HG02943 (cell line): ENCODE results near the gene RHOJ.
"Not testable (repeated sequence)": the region's sequence is repeated elsewhere in the genome, so short reads cannot be mapped to it uniquely, and the experiment has no call there.

Source experiments
- ATAC-seq: cut with Tn5 transposase; IDR thresholded peaks from one replicate; pipeline ENCODE4 v1.9.1; 2021; ENCODE audit warnings: mild to moderate bottlenecking, low read depth, moderate library complexity; ENCODE audit not compliant: unreplicated experiment

Gene RHOJ

DNA sequence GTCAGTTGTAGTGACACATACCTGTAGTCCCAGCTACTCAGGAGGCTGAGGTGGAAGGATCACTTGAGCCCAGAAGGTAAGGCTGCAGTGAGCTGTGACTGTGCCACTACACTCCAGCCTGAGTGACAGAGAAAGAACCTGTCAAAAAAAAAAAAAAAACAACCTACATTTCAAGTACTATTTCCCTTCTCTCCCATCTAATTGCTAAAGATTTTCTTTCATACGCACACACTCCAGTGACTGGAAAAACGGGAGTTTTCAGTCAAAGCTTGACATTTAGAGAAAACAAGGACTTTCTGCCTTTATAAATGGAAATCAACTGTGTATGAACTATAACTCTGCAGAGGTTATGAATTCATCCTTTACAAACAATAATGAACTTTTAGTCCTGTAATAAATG lies 88.6 kb downstream of the RHOJ start:
- no peak for ATAC-seq

DNA sequence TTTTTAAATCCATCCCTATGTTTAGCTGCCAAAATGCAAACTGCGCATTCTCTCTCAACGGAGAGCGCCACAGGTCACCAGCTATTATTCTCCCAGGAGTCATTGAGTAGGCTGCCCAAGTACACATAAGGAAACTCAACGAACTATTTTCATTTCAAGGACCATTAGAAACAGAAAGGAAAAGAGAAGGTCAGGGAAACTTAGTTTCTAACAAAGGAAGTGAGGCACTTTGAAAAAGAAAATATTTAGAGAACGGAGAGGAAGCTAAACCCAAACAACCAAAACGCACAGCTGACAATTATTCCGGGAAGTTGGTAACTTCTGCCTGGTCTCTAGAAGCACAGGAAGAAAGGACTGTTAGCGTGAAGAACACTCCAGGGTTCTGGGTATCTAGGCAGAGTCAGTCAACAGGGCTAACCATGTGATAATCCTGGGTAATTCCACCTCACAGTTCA lies 91.0 kb downstream of the RHOJ start:
- ATAC-seq = no peak

DNA sequence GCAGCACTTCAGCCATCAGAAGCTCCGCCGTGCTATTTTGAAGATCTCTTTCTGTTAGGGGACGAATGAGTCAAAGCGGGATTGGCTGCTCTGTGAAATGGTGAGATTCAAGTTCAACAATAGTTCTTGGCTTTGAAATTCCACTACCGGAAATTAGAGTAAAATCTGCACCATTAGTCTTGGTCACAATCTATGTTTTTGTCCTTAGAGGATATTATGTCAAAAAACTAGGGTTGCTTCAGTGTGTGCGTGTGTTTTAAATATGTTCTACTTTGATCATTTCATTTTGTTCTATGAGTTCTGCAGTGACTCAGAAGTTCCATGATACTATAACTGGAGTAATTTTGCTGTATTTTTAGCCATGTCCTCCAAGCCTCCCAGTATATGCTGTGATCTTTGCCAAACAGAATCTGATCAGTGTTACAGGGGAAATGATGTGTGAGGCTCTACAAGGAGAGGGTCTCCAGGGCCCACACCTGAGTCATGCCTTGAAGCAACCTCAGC lies 91.9 kb downstream of the RHOJ start:
- no peak for ATAC-seq

DNA sequence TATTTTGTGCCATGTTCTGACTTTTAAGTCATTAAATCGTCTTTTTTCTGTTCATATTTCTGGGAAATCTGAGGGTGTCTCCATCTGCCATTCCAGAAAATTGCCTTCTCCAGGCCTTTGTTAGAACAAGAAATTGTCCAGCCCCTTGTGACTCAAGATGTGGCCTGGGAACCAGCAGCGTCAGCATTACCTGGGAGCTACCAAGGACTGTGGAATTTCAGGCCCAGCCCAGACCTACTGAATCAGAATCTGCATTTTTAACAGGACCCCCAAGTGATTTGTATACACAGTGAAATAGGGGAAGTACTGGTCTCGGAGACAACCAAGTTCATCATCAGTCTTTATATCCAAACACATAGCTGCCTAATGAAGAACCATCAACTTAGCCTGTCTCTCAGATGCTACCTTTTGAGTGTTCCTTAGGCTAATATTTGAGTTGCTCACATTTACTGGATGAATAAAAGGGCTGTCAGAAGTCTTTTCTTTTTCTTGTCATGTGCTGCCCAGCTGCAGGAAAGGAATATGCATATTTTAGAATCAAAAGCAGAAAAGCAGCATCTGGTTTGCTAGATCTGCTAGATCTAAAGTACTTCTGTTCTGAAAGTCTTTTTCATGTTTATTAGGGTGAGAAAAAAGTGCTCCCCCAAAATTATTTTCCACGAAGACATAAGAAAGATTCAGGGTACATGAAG lies 93.3 kb downstream of the RHOJ start:
- no peak for ATAC-seq

DNA sequence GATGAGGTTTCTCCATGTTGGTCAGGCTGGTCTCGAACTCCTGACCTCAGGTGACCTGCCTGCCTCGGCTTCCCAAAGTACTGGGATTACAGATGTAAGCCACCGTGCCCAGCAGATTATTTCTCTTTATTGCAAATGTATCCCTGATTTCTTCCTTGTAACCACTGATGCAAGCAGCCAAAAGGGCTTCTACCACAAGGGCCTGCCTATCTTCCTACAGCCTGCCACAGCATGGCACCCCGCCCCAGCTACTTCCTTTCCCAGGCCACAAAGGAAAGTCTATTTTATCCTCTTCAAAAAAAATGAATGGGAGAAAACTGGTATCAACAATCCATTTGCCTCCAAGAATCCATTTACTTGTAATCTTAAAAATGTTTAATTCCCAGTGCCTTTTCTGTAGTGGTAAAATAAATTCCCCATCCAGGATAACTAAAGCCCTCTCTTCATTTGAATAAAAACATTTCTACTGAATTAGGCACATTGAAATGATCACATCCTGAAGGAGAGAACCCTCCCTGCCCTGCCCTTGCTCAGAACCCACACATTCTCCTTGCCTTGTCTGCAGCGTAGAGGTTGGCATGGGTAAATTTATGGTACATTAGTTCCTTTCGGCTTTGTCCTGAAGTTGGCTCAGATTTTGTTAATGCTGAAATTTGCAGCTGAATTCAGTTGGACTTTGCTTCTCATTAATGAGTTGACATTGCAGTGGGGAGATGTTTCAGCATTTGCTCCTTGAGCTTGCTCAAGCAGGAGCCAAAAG lies 95.3 kb downstream of the RHOJ start:
- no peak for ATAC-seq

DNA sequence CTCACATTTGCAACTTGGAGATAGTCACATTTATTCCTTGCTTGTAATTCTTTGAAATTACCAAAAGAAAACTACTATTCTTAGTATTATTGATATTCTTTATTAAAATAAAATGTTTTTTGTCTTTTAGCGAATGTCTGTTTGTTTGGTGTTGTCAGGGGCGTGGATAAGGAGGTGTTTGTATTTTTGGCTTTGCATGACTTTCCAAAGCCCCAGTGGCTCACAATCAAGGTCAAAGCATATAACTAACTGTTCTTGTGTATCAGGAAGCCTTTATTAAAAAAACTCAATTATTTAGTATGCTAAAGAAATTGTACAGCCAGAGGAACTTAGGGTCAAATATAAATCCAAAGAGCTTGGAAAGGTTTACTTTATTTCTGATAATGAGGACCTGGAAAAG lies 96.6 kb downstream of the RHOJ start:
- ATAC-seq = no peak

DNA sequence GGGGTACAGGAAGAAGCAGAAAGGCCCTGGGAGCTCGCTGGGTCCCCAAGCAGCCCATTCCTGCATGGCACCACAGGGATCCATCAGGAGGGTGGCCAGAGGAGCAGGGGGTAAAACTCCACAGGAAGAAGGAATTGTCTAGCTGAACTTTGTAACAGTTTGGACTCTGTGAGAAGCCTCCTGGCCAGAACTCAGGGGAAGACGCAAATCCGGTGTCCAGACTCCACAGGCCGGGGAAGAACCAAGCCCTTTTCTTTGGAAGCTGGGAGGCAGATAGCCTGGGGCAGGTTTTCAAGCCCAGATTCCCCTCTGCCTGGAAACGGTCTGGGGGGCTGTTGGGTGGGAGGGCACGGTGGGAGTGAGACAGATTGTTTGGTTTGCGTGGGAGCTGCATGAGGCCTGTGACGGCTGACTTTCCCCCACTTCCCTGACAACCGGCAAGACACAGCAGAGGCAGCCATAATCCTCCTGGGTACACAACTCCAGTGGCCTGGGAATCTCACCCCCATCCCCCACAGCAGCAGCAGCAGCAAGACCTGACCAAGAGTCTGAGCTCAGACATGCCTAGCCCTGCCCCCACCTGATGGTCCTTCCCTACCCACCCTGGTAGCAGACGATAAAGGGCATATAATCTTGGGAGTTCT lies 97.8 kb downstream of the RHOJ start:
- ATAC-seq = no peak

DNA sequence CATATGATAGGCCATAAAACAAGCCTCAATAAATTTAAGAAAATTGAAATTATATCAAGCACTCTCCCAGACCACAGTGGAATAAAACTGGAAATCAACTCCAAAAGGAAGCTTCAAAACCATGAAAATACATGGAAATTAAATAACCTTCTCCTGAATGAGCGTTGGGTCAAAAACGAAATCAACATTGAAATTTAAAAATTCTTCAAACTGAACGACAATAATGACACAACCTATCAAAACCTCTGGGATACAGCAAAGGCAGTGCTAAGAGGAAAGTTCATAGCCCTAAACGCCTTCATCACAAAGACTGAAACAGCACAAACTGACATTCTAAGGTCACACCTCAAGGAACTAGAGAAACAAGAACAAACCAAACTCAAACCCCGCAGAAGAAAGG lies 100.2 kb downstream of the RHOJ start:
- not testable (repeated sequence) for ATAC-seq

DNA sequence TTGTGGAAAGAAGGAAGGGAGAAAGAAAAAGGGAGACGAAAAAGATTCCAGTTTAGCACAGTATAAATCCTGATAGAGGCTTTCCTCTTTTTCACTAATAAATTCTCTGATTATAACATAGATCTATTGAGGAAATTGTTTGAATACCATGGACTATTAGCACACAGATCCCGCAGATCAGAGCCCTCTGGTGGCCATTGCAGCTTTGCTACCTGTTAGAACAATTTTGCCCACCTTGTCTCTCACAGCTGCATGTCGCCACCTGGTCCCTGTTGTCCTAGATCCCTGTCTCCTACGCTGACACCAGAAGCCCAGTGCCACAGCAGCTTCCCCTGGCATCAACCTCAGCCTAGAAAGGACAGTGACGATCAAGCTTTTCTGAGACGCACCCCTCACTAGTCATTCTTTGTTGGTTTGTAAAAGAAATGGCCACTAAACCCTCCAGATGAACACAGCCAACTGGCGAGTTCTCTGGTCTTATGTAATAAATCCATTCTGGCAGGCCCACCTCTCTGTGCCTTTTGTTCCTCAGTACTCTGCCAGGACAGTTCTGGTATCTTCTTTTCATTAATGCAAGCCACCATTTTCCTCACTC lies 104.6 kb downstream of the RHOJ start:
- ATAC-seq = no peak

DNA sequence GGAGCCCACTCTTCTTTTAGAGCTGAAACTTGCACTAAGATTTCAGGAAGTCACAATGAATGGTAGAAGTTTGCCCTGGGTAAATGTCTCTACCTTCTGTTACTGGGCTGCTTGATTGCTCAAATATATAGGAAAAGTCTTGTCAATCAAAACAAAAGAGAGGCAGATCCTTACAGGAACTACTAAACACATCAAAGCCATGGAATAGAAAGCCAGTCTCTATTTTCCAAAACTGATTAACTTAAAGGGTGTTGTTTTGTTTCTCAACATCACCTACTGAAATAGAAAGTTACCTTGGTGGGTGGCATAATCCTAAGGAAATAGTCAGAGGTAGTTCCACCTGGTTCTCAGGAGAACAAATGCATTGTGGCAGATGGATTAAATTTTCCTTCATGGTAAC lies 114.6 kb downstream of the RHOJ start, which contains the start of gene GPHB5:
Gene GPHB5 (minus strand): TSS at position 101 of the 400 bp plus-strand sequence. CDS start 1,086 bp downstream, outside the sequence.
- no peak for ATAC-seq

DNA sequence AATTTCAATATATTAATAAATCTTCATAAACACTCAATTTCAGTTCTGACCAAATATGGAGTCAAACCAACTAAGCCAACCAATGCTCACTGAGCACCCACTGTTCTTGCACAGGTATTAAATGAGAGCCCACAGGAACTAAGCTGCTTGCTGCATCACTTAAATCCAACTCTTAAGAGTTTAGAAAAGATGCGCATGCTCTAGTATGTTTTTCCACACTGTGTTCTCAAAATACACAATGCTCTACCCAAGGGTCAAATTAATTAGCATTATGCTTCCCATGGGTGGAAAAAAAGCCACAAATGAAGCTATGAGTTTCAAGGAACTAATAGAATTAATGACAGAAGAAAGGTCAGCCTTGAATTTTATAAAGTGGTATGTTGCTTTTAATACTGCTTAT lies 118.2 kb downstream of the RHOJ start:
- ATAC-seq = no peak

DNA sequence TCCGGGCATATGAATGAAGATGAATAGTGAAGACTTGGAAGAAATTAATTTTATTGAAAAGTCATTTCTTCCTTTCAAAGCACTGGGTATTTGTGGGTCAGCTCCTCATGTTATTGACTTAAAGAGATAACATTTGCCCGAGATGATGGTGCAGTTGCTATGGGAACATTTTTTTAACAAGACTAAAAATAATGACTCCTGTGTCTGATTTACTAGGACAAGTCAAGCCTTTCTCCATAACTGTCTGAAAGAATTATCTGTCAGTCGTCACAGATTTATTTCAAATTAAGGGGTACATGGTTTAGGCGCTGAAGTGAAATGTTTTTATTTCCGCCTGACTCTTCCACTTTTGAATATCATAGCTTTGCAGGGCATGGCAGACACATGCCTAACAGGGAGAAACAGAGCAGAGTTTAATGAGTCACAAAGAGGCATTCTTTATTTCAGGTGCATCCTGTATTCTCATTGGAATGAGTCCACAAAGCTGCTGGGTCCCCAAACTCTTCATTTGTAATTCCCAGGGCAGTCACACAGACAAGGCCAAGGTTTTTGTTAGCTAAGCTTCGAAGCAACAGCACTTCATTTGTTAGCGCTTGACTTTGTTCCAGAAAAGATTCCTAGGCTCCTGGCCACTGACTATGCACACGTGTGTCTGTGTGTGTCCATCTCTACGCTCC lies 118.8 kb downstream of the RHOJ start:
- no peak for ATAC-seq

DNA sequence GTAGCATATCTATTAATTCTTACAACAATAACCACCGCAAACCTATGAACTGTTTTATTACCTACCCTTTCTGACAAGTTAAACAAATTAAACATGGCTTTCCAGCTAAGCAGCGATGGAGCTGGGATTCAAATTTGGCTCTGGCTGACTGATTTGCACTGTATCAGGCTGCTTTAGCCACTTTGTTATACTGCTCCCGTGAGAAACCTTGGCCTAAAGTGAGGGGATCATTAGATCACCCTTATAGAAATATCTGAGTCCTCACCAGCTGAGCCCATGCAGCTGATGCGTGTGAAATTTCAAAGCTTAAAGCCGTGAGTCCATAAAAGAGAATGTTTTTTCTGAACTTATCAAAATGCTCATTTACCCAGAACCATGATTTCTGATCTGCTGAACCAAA lies 122.6 kb downstream of the RHOJ start:
- ATAC-seq = no peak

DNA sequence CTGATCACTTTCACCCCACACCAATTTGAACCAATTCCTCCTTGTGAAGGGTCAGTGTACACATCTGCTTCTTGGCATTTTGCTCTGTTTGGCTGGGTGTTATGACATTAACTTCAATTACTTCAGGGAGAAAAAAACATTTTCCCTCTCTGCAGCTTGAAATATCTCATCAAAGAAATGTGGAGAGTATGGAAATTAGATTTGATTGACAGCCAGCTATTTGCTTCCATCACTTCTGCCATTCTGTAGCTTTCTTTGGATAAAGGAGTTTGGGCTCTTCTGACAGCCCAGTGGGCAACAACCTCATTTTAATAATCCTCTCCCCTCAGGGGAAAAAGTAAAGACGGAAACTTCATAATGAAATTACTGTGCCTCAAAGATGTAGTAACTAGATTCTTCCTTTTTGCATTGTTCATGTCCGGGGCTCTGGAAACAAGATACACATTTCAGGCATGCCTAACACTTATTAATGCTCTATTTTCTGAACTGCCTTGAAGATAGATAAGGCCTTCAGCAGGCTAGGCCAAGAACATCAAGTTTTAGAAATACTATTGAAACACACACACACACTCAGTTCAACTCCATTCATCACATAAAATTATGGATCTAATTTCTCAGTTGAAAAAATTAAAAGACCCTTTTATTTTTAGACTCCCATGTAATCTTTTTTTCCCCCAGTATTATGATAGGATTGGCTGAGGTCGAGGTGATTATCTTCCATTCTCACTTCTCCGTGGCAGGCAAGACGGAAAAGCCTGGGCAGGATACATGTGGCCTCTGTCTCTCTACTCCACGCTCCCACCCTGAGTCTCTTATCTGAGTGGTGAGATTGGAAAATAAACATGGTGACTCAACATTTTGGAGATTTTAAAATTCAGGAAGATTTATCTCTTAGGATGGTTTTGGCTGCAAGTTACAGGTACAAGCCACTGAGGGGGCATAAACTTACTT lies 124.8 kb downstream of the RHOJ start:
- no peak for ATAC-seq

DNA sequence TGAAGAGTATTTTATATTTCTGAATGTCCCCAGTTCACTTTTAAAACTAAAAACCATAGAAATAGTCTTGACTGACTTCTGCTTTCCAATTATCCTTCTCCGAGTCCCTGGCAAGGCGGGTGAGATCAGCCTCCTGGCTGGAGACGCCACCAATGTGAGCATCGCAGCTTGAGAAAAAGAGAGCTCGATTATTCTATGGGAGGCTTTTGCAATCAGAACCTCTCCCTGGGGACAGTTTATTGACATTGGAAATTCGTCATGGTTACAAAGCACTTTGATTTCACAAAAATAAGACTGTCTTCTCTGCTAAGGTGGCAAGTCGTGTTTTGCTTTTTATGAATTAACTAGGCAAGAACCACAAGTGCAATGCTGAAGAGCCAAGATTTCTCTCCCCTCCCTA lies 138.1 kb downstream of the RHOJ start:
- ATAC-seq = no peak
